ENCODE results near the gene ABHD1. TPM values are rescaled to one million over a fixed set of nuclear protein-coding genes. Genes with fewer than 3 reads are reported as not detected.

Gene ABHD1
- total RNA-seq, 1 experiment from 2014 or later = not detected

GRCh38 chr2:27133195-27133875 lies 9.7 kb downstream of the ABHD1 start:
- peak; percentile 57 for DNase-seq (ENCODE audit: low spot score)
- in situ Hi-C loops (cut with HindIII; ENCODE audit: low sequenced_read_pairs) = no loop called here

- peak; percentile 94 for DNase-seq (ENCODE audit: low spot score)
- in situ Hi-C loops (cut with HindIII; ENCODE audit: low sequenced_read_pairs) = no loop called here
Measured at GRCh38 chr2:27133905-27134780, 10.5 kb downstream of the ABHD1 start, which contains the start of gene PREB. Gene PREB (minus strand): TSS chr2:27134636. CDS start chr2:27134421, 215 bp downstream.

- in situ Hi-C loops (cut with HindIII; ENCODE audit: low sequenced_read_pairs) = no loop called here
- DNase-seq (ENCODE audit: low spot score) = no peak
Measured at GRCh38 chr2:27134781-27135477, 11.3 kb downstream of the ABHD1 start.

GRCh38 chr2:27135478-27135955 lies 11.9 kb downstream of the ABHD1 start:
- no peak for DNase-seq (ENCODE audit: low spot score)
- in situ Hi-C loops (cut with HindIII; ENCODE audit: low sequenced_read_pairs) = no loop called here

GRCh38 chr2:27136751-27137150 lies 13.1 kb downstream of the ABHD1 start:
- no peak for DNase-seq (ENCODE audit: low spot score)
- in situ Hi-C loops (cut with HindIII; ENCODE audit: low sequenced_read_pairs) = no loop called here

- in situ Hi-C loops (cut with HindIII; ENCODE audit: low sequenced_read_pairs) = no loop called here
- no peak for DNase-seq (ENCODE audit: low spot score)
Measured at GRCh38 chr2:27137322-27137935, 13.8 kb downstream of the ABHD1 start.

- no peak for DNase-seq (ENCODE audit: low spot score)
- in situ Hi-C loops (cut with HindIII; ENCODE audit: low sequenced_read_pairs) = no loop called here
Measured at GRCh38 chr2:27138111-27138510, 14.5 kb downstream of the ABHD1 start.

- DNase-seq (ENCODE audit: low spot score) = no peak
- in situ Hi-C loops (cut with HindIII; ENCODE audit: low sequenced_read_pairs) = no loop called here
Measured at GRCh38 chr2:27139310-27139709, 15.7 kb downstream of the ABHD1 start, which contains the start of gene PRR30. Gene PRR30 (minus strand): TSS chr2:27139410. CDS start chr2:27138329, 1,081 bp downstream.

- in situ Hi-C loops (cut with HindIII; ENCODE audit: low sequenced_read_pairs) = no loop called here
Measured at GRCh38 chr2:27143285-27143684, 19.7 kb downstream of the ABHD1 start.

GRCh38 chr2:27145682-27146081 lies 22.1 kb downstream of the ABHD1 start:
- in situ Hi-C loops (cut with HindIII; ENCODE audit: low sequenced_read_pairs) = no loop called here
- DNase-seq (ENCODE audit: low spot score) = no peak

More at GRCh38 chr2:27143285-27143684, 19.7 kb downstream of the ABHD1 start:
- DNase-seq (ENCODE audit: low spot score) = no peak

GRCh38 chr2:27147935-27148334 lies 24.3 kb downstream of the ABHD1 start:
- no peak for DNase-seq (ENCODE audit: low spot score)
- in situ Hi-C loops (cut with HindIII; ENCODE audit: low sequenced_read_pairs) = no loop called here

GRCh38 chr2:27148801-27149439 lies 25.3 kb downstream of the ABHD1 start, which contains the start of gene TCF23:
Gene TCF23 (plus strand): TSS chr2:27149004. CDS start chr2:27149134, 130 bp downstream.
- in situ Hi-C loops (cut with HindIII; ENCODE audit: low sequenced_read_pairs) = no loop called here

GRCh38 chr2:27149570-27150405 lies 26.2 kb downstream of the ABHD1 start:
- no peak for DNase-seq (ENCODE audit: low spot score)
- in situ Hi-C loops (cut with HindIII; ENCODE audit: low sequenced_read_pairs) = no loop called here

More at GRCh38 chr2:27148801-27149439, 25.3 kb downstream of the ABHD1 start, which contains the start of gene TCF23:
- no peak for DNase-seq (ENCODE audit: low spot score)

- no peak for DNase-seq (ENCODE audit: low spot score)
- in situ Hi-C loops (cut with HindIII; ENCODE audit: low sequenced_read_pairs) = no loop called here
Measured at GRCh38 chr2:27150639-27151230, 27.1 kb downstream of the ABHD1 start.

GRCh38 chr2:27152102-27152795 lies 28.6 kb downstream of the ABHD1 start:
- DNase-seq (ENCODE audit: low spot score) = no peak
- in situ Hi-C loops (cut with HindIII; ENCODE audit: low sequenced_read_pairs) = no loop called here

- in situ Hi-C loops (cut with HindIII; ENCODE audit: low sequenced_read_pairs) = no loop called here
- DNase-seq (ENCODE audit: low spot score) = no peak
Measured at GRCh38 chr2:27152796-27153464, 29.3 kb downstream of the ABHD1 start.

Data from G401 (cell line).